ENCODE data around the gene RAD23B. TPM values are rescaled to one million over a fixed set of nuclear protein-coding genes. Genes with fewer than 3 reads are reported as not detected.

RAD23B gene
- total and polyA plus RNA-seq, 2 of the 13 experiments (the other 11 are each of a cell fraction or from before 2014, with no cell fraction given): 133 to 156 TPM

DNA sequence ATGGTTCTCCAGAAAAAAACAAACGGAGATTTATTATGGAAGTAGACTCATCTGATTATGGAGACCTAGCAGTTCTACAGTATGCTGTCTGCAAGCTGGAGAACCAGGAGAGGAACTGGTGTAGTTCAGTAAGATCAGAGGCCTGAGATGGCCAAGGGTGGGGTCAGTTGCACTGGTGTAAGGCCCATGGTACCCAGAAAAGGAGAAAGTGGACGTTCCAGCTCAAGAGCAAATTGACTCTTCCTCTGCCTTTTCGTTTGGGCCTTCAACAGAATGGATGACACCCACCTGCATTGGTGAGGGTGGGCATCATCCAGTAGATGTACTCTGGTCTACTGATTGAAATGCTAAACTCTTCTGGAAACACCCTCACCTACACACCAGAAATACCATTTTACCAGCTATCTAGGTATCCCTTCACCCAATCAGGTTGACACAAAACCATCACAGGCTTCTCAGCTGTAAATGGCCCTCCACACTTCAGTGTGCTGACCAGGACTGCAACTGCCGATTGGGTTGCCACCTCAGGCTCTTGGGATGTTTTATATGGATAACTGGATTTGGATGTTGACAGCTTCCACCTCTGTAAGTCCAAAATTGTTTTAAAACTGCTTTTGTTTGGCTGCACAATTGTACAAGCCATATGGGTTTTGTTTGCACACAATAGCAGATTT, 51.2 kb downstream of the RAD23B start (continued):
- TF ChIP-seq NCOA2 (CRISPR knock-in tag; IDR thresholded peaks at IDR 0.05): no peak
- no peak for TF ChIP-seq ZNF136 (CRISPR knock-in tag; IDR thresholded peaks at IDR 0.05; ENCODE audit: low read depth)
- no peak for TF ChIP-seq RFXAP (CRISPR knock-in tag; IDR thresholded peaks at IDR 0.05; ENCODE audit: borderline replicate concordance)
- no peak for TF ChIP-seq SP140L (CRISPR knock-in tag; IDR thresholded peaks at IDR 0.05; ENCODE audit: borderline replicate concordance)
- TF ChIP-seq POLR2A (IDR thresholded peaks at IDR 0.05; ENCODE audit: insufficient read depth in 1 of 2, low read depth in 2 of 2, low read length in 2 of 2): 0 out of 4 replicates have a peak, but pooled peaks of 1 of the 2 experiments have one; percentile 15
- no peak for TF ChIP-seq CBX2 (IDR thresholded peaks at IDR 0.05; ENCODE audit: low read depth, low read length)
- no peak for TF ChIP-seq CBX2 (CRISPR knock-in tag; IDR thresholded peaks at IDR 0.05; ENCODE audit: low read depth)
- no peak for TF ChIP-seq ZNF530 (CRISPR knock-in tag; IDR thresholded peaks at IDR 0.05; ENCODE audit: low read depth)
- TF ChIP-seq, protein P1, sequence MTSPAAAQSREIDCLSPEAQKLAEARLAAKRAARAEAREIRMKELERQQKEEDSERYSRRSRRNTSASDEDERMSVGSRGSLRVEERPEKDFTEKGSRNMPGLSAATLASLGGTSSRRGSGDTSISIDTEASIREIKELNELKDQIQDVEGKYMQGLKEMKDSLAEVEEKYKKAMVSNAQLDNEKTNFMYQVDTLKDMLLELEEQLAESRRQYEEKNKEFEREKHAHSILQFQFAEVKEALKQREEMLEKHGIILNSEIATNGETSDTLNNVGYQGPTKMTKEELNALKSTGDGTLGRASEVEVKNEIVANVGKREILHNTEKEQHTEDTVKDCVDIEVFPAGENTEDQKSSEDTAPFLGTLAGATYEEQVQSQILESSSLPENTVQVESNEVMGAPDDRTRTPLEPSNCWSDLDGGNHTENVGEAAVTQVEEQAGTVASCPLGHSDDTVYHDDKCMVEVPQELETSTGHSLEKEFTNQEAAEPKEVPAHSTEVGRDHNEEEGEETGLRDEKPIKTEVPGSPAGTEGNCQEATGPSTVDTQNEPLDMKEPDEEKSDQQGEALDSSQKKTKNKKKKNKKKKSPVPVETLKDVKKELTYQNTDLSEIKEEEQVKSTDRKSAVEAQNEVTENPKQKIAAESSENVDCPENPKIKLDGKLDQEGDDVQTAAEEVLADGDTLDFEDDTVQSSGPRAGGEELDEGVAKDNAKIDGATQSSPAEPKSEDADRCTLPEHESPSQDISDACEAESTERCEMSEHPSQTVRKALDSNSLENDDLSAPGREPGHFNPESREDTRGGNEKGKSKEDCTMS (CRISPR knock-in tag; conservative IDR thresholded peaks at IDR 0.05): no peak
- no peak for TF ChIP-seq HMGA1 (CRISPR knock-in tag; conservative IDR thresholded peaks at IDR 0.05)

- in situ Hi-C loops (cut with HindIII; ENCODE audit: extremely low pct_ligation_motif_present, low pct_unique_long_range_greater_than_20kb) (no loop called here), intact Hi-C loops (cut with micrococcal nuclease; ENCODE audit: unreplicated experiment) (no loop called here)
- FAIRE-seq: no peak
- H3K4me2 ChIP-seq (ENCODE audit: low read depth, low read length): no peak overlapping the region
- no peak overlapping the region for H3K4me3 ChIP-seq (replicated peaks in 1 of 3; ENCODE audit: insufficient read depth in 1 of 3, low read depth in 2 of 3, low read length in 3 of 3)
- no peak overlapping the region for H3K27ac ChIP-seq (ENCODE audit: extremely low read length, insufficient read depth, low read length)
- TF ChIP-seq SMC3 (IDR thresholded peaks at IDR 0.05; ENCODE audit: low read length): no peak
- peak; percentile 93 for TF ChIP-seq RBM22 (optimal IDR thresholded peaks at IDR 0.05; ENCODE audit: low read length)
- TF ChIP-seq IKZF1 (IDR thresholded peaks at IDR 0.05): no peak
- TF ChIP-seq, protein P2, sequence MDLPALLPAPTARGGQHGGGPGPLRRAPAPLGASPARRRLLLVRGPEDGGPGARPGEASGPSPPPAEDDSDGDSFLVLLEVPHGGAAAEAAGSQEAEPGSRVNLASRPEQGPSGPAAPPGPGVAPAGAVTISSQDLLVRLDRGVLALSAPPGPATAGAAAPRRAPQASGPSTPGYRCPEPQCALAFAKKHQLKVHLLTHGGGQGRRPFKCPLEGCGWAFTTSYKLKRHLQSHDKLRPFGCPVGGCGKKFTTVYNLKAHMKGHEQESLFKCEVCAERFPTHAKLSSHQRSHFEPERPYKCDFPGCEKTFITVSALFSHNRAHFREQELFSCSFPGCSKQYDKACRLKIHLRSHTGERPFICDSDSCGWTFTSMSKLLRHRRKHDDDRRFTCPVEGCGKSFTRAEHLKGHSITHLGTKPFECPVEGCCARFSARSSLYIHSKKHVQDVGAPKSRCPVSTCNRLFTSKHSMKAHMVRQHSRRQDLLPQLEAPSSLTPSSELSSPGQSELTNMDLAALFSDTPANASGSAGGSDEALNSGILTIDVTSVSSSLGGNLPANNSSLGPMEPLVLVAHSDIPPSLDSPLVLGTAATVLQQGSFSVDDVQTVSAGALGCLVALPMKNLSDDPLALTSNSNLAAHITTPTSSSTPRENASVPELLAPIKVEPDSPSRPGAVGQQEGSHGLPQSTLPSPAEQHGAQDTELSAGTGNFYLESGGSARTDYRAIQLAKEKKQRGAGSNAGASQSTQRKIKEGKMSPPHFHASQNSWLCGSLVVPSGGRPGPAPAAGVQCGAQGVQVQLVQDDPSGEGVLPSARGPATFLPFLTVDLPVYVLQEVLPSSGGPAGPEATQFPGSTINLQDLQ (CRISPR knock-in tag; IDR thresholded peaks at IDR 0.05): no peak
- 0 out of 2 replicates have a peak, but pooled peaks have one; percentile 14 for TF ChIP-seq POLR2G (IDR thresholded peaks at IDR 0.05; ENCODE audit: low read depth, low read length)
- no peak for TF ChIP-seq ZNF775 (CRISPR knock-in tag; IDR thresholded peaks at IDR 0.05; ENCODE audit: borderline replicate concordance)
- ATAC-seq: no peak
- H2AFZ ChIP-seq (ENCODE audit: low read length): no peak overlapping the region
- H3K9ac ChIP-seq (ENCODE audit: insufficient read depth, low read depth, low read length): no peak overlapping the region
- CTCF ChIA-PET (ENCODE audit: low intra/inter-chr PET ratio, low total read pairs): no interaction called here
- DNase-seq (ENCODE audit: low spot score): no peak
- peaks cover 20% of the 10 kb centered on the region for H3K4me1 ChIP-seq (ENCODE audit: insufficient read depth, low read length)
- WGBS (ENCODE audit: low lambda C conversion rate): 100% methylated on average over 3 of the region's 3 CpGs
- H3K9me3 ChIP-seq (ENCODE audit: low read length): no peaks in the 10 kb centered on the region
- no peaks in the 10 kb centered on the region for H3K27me3 ChIP-seq (ENCODE audit: control insufficient read depth in 1 of 2, insufficient read depth in 2 of 2, low read length in 2 of 2)
- no TSS peak for BruUV-seq (replicated peaks)
- no peaks in the 10 kb centered on the region for H4K20me1 ChIP-seq (ENCODE audit: insufficient read depth, low read length)
- no peaks in the 10 kb centered on the region for H3K79me2 ChIP-seq (ENCODE audit: insufficient read depth, low read length)
- peaks cover 19 to 42% of the 10 kb centered on the region in 2 experiments for H3K36me3 ChIP-seq (replicated peaks in 1 of 2; ENCODE audit: control insufficient read depth in 1 of 2, insufficient read depth in 2 of 2, low read length in 2 of 2)
- POLR2A ChIA-PET: no interaction called here
Measured at GRCh38 chr9:107335331-107335730, 52.3 kb downstream of the RAD23B start.

Measured in HepG2 (cell line).